OCI-LY7 (cell line): ENCODE results near the gene MPHOSPH6. TPM values are rescaled to one million over a fixed set of nuclear protein-coding genes. Genes with fewer than 3 reads are reported as not detected.

Experiments used
- BruUV-seq: library from RNA; stranded (reverse); fragments of 400-500 nt; replicated peaks from 2 replicates; lab custom pipeline; 2021; lab: Mats Ljungman, UMichigan
- CTCF ChIA-PET: fragments of 300-600 bp; sonication (Branson Sonifier 250); formaldehyde crosslinking; loops from one replicate; lab custom pipeline; 2022; ENCODE audit warnings: antibody characterized with exemption; ENCODE audit not compliant: unreplicated experiment; lab: Charles Lee
- POLR2A ChIA-PET: fragments of 300-600 bp; sonication (Branson Sonifier 250); formaldehyde crosslinking; loops from one replicate; lab custom pipeline; 2022; ENCODE audit warnings: antibody characterized with exemption; lab: Charles Lee
- DNase-seq: peaks from one replicate; pipeline ENCODE4 v3.0.0-alpha.2; 2015; ENCODE audit warnings: low spot score
- H2AFZ ChIP-seq: fragments of 200-600 bp; sonication (generic), shearing (Covaris generic); 2 replicates; pipeline ENCODE4 v1.6.1; 2014; ENCODE audit warnings: mild to moderate bottlenecking, antibody characterized with exemption, low read length, moderate library complexity
- H3K27ac ChIP-seq: fragments of 200-600 bp; sonication (generic); 2 replicates; pipeline ENCODE4 v1.5.1; 2014; ENCODE audit warnings: mixed run types, low read depth, mild to moderate bottlenecking, moderate library complexity, low read length, inconsistent platforms; ENCODE audit not compliant: poor library complexity, severe bottlenecking
- H3K36me3 ChIP-seq: fragments of 200-600 bp; sonication (generic); 2 replicates; pipeline ENCODE4 v1.6.1; 2014; ENCODE audit warnings: mild to moderate bottlenecking, antibody characterized with exemption, low read length, moderate library complexity, mixed read lengths; ENCODE audit not compliant: insufficient read depth
- H3K4me1 ChIP-seq: fragments of 200-600 bp; sonication (generic); 2 replicates; pipeline ENCODE4 v1.5.1; 2014; ENCODE audit warnings: mild to moderate bottlenecking, low read length; ENCODE audit not compliant: insufficient read depth, poor library complexity, severe bottlenecking
- H3K4me2 ChIP-seq: fragments of 200-600 bp; sonication (generic); 2 replicates; pipeline ENCODE4 v1.6.1; 2014; ENCODE audit warnings: mild to moderate bottlenecking, low read length
- H3K4me3 ChIP-seq: fragments of 200-600 bp; sonication (generic); 2 replicates; pipeline ENCODE4 v1.5.1; 2014; ENCODE audit warnings: mild to moderate bottlenecking, low read depth, low read length; ENCODE audit not compliant: poor library complexity, severe bottlenecking
- H3K79me2 ChIP-seq: fragments of 200-600 bp; sonication (generic); 2 replicates; pipeline ENCODE4 v1.6.1; 2016; ENCODE audit warnings: low read depth, mild to moderate bottlenecking, low read length, moderate library complexity, mixed read lengths; ENCODE audit not compliant: insufficient read depth
- H3K9me2 ChIP-seq: fragments of 200-600 bp; sonication (generic); 2 replicates; pipeline ENCODE4 v1.6.1; 2016; ENCODE audit warnings: mild to moderate bottlenecking, low read length, mixed read lengths; ENCODE audit not compliant: insufficient read depth
- H3K9me3 ChIP-seq: fragments of 200-600 bp; sonication (generic); 2 replicates; pipeline ENCODE4 v1.6.1; 2014; ENCODE audit warnings: mild to moderate bottlenecking, mixed run types, low read length, mixed read lengths
- H4K20me1 ChIP-seq: fragments of 200-600 bp; sonication (generic); 2 replicates; pipeline ENCODE4 v1.6.1; 2014; ENCODE audit warnings: mild to moderate bottlenecking, antibody characterized with exemption, low read length, moderate library complexity, mixed read lengths; ENCODE audit not compliant: insufficient read depth
- CTCF ChIP-seq: fragments of 200-600 bp; sonication (generic); conservative IDR thresholded peaks from 2 replicates; pipeline ENCODE4 v1.5.1; 2014; ENCODE audit warnings: mild to moderate bottlenecking, antibody characterized with exemption, low read length, moderate library complexity, mixed read lengths
- EZH2phosphoT487 ChIP-seq: fragments of 200-600 bp; sonication (generic); IDR thresholded peaks from 2 replicates; pipeline ENCODE4 v1.6.1; 2018; ENCODE audit warnings: low read depth, borderline replicate concordance, mild to moderate bottlenecking, mixed run types, antibody characterized with exemption, low read length, moderate library complexity, mixed read lengths
- intact Hi-C: fragments of 100-400 bp; cut with micrococcal nuclease; formaldehyde crosslinking; loops from one replicate; pipeline ENCODE4 v1.10.0; 2022; ENCODE audit not compliant: unreplicated experiment
- total RNA-seq, 2 experiments: library from RNA; depleted of rRNA in 1 of 2; stranded (reverse); fragments of >200 nt in 1 of 2; shearing (Covaris generic) in 1 of 2; gene quantifications; 2 replicates each; pipeline ENCODE4 v1.2.3, GENCODE V29; 2014 to 2022

The MPHOSPH6 gene
- total RNA-seq, 2 experiments from 2014 or later = 21.2 to 42.5 TPM

- no peak for DNase-seq
- BruUV-seq = no TSS peak
- POLR2A ChIA-PET = interaction anchor here (0.6 kb wide), 1 partner anchor 16 kb away, joined by 10 read pairs; no protein-coding TSS in a partner anchor
- no peak overlapping the region for H3K4me2 ChIP-seq
- H4K20me1 ChIP-seq = no peaks in the 10 kb centered on the region
- no peaks in the 10 kb centered on the region for H3K36me3 ChIP-seq
- no peak overlapping the region for H3K27ac ChIP-seq
- no peaks in the 10 kb centered on the region for H3K9me2 ChIP-seq
- no peak overlapping the region for H2AFZ ChIP-seq
- intact Hi-C loops = no loop called here
- H3K9me3 ChIP-seq = no peaks in the 10 kb centered on the region
- no peak overlapping the region for H3K4me3 ChIP-seq
- no peaks in the 10 kb centered on the region for H3K79me2 ChIP-seq
- CTCF ChIA-PET = no interaction called here
- no peaks in the 10 kb centered on the region for H3K4me1 ChIP-seq
- TF ChIP-seq EZH2phosphoT487 = no peak
- no peak for TF ChIP-seq CTCF
These were observed 31.3 kb downstream of the MPHOSPH6 start for GRCh38 chr16:82138478-82139285.

DNA sequence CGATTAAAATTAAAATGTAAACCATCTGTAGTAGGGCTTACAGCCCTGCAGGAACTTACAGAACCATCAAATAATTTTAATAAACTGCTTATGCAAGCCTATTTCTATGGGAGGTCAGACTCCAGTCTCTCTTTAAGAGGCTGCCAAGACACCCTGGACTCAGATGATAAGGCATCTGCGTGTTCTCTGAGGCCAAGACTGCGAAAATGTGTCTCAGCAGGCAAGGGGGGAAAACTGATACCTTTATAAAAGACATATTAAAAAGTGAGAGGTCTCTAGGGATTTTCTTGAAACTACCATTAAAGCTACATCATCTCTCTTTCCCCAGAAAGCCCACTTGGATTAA, 32.2 kb downstream of the MPHOSPH6 start:
- Histone ChIP-seq H3K27ac (no peak overlapping the region), H3K9me2 (no peaks in the 10 kb centered on the region), H3K4me1 (no peaks in the 10 kb centered on the region), H3K4me2 (no peak overlapping the region), H3K79me2 (no peaks in the 10 kb centered on the region), H3K36me3 (no peaks in the 10 kb centered on the region), H2AFZ (no peak overlapping the region), H3K9me3 (no peaks in the 10 kb centered on the region), H4K20me1 (no peaks in the 10 kb centered on the region), H3K4me3 (no peak overlapping the region)
- intact Hi-C loops = no loop called here
- CTCF ChIA-PET = no interaction called here
- no peak for TF ChIP-seq EZH2phosphoT487
- no peak for TF ChIP-seq CTCF
- BruUV-seq = no TSS peak
- DNase-seq = no peak
- POLR2A ChIA-PET = no interaction called here
